SK-N-SH (cell line): Measurements from ENCODE around the gene ASIC3. TPM values are rescaled to one million over a fixed set of nuclear protein-coding genes. Genes with fewer than 3 reads are reported as not detected.
A peak's percentile ranks its signal among the peaks of the same experiment; 100 is the strongest.

Experiments used
- CTCF ChIA-PET: fragments of 300-600, 350-600 bp; formaldehyde crosslinking; extraction: SDS; loops from one replicate; lab custom pipeline; 2021; lab: Yijun Ruan, JAX
- POLR2A ChIA-PET: fragments of 350-600 bp; sonication (Branson Sonifier 250); formaldehyde crosslinking; extraction: SDS; loops from one replicate; lab custom pipeline; 2020; ENCODE audit warnings: antibody characterized with exemption, inconsistent platforms; lab: Yijun Ruan, JAX
- DNase-seq: peaks from one replicate; pipeline ENCODE4 v3.0.0; 2012
- H2AFZ ChIP-seq: fragments of 200-600 bp; sonication (generic); 2 replicates; pipeline ENCODE4 v1.8.1; 2016; ENCODE audit warnings: antibody characterized with exemption, mild to moderate bottlenecking, low read depth
- H3F3A ChIP-seq: fragments of 200-600 bp; sonication (generic); replicated peaks from 2 replicates; pipeline ENCODE3; 2016; ENCODE audit warnings: antibody characterized with exemption, mild to moderate bottlenecking; ENCODE audit not compliant: insufficient read depth
- H3K27ac ChIP-seq, 2 experiments: fragments of 200-500 bp in 1 of 2; fragments of 200-600 bp in 1 of 2; sonication (Bioruptor generic) in 1 of 2; sonication (generic), shearing (Covaris generic) in 1 of 2; 2 replicates each; pipeline versions ENCODE4 v1.5.1 to v1.6.1; 2014 to 2016; ENCODE audit warnings: low read depth in 2 of 2, inconsistent platforms in 1 of 2, low read length in 1 of 2, mild to moderate bottlenecking in 1 of 2, mixed read lengths in 1 of 2
- H3K27me3 ChIP-seq: fragments of 200-600 bp; sonication (generic), shearing (Covaris generic); 2 replicates; pipeline ENCODE4 v1.6.1; 2016; ENCODE audit warnings: mixed run types; ENCODE audit not compliant: insufficient read depth
- H3K36me3 ChIP-seq, 2 experiments: fragments of 200-500 bp in 1 of 2; fragments of 200-600 bp in 1 of 2; sonication (Bioruptor generic) in 1 of 2; sonication (generic) in 1 of 2; replicated peaks in 1 of 2; 2 replicates each; pipeline versions ENCODE3 to v1.5.1; 2014 to 2016; ENCODE audit warnings: low read length in 1 of 2, mild to moderate bottlenecking in 1 of 2; ENCODE audit not compliant: insufficient read depth in 2 of 2, control insufficient read depth in 1 of 2
- H3K4me1 ChIP-seq, 2 experiments: fragments of 200-500 bp in 1 of 2; fragments of 200-600 bp in 1 of 2; sonication (Bioruptor generic) in 1 of 2; sonication (generic), shearing (Covaris generic) in 1 of 2; 2 replicates each; pipeline versions ENCODE4 v1.5.1 to v1.6.1; 2014 to 2016; ENCODE audit warnings: low read depth in 1 of 2, low read length in 1 of 2, mixed run types in 1 of 2; ENCODE audit not compliant: insufficient read depth in 2 of 2, control insufficient read depth in 1 of 2
- H3K4me2 ChIP-seq: fragments of 200-600 bp; sonication (generic), shearing (Covaris generic); 2 replicates; pipeline ENCODE4 v1.6.1; 2017; ENCODE audit warnings: mixed run types
- H3K4me3 ChIP-seq, 2 experiments: fragments of 200-500 bp in 1 of 2; fragments of 200-600 bp in 1 of 2; sonication (Bioruptor generic) in 1 of 2; sonication (generic), shearing (Covaris generic) in 1 of 2; 2 replicates each; pipeline versions ENCODE4 v1.5.1 to v1.8.1; 2014 to 2016; ENCODE audit warnings: low read depth in 2 of 2, inconsistent platforms in 1 of 2, low read length in 1 of 2, mild to moderate bottlenecking in 1 of 2, mixed read lengths in 1 of 2, moderate library complexity in 1 of 2
- H3K79me2 ChIP-seq: fragments of 200-600 bp; sonication (generic); 2 replicates; pipeline ENCODE4 v1.8.1; 2017; ENCODE audit warnings: mild to moderate bottlenecking; ENCODE audit not compliant: insufficient read depth
- H3K9ac ChIP-seq: fragments of 200-600 bp; sonication (generic); 2 replicates; pipeline ENCODE4 v1.6.1; 2017; ENCODE audit warnings: mixed run types
- H3K9me2 ChIP-seq: fragments of 200-600 bp; sonication (generic); 2 replicates; pipeline ENCODE4 v1.6.1; 2017; ENCODE audit warnings: mixed run types
- H3K9me3 ChIP-seq: fragments of 200-600 bp; sonication (generic); 2 replicates; pipeline ENCODE4 v1.6.1; 2017; ENCODE audit warnings: mixed run types, mild to moderate bottlenecking, moderate library complexity
- H4K20me1 ChIP-seq: fragments of 200-600 bp; sonication (generic); 2 replicates; pipeline ENCODE4 v1.6.1; 2017; ENCODE audit warnings: mild to moderate bottlenecking, mixed run types; ENCODE audit not compliant: insufficient read depth
- CHD2 ChIP-seq: fragments of 150-350 bp; IDR thresholded peaks from 2 replicates; pipeline ENCODE4 v1.6.1; 2018; ENCODE audit warnings: low read length; ENCODE audit not compliant: partially characterized antibody
- CTCF ChIP-seq: fragments of 200-600 bp; sonication (generic); IDR thresholded peaks from 2 replicates; pipeline ENCODE4 v1.6.1; 2017; ENCODE audit warnings: antibody characterized with exemption, mild to moderate bottlenecking, moderate library complexity
- ELF1 ChIP-seq: IDR thresholded peaks from 2 replicates; pipeline ENCODE4 v1.4.0; 2012
- EP300 ChIP-seq, 2 experiments: IDR thresholded peaks; 2 replicates each; pipeline versions ENCODE4 v1.4.0 to v1.6.1; 2012; ENCODE audit warnings: borderline replicate concordance in 1 of 2, low read depth in 1 of 2, low read length in 1 of 2
- EZH2phosphoT487 ChIP-seq: fragments of 200-600 bp; sonication (generic); IDR thresholded peaks from 2 replicates; pipeline ENCODE4 v1.6.1; 2017; ENCODE audit warnings: low read depth, mixed run types, mild to moderate bottlenecking, antibody characterized with exemption, moderate library complexity, borderline replicate concordance
- FOXJ3 ChIP-seq: sonication (generic); formaldehyde crosslinking; IDR thresholded peaks from 2 replicates; pipeline ENCODE4 v1.5.1; 2020; ENCODE audit warnings: mild to moderate bottlenecking, missing genetic modification reagents
- GABPA ChIP-seq: IDR thresholded peaks from 2 replicates; pipeline ENCODE4 v1.4.0; 2012; ENCODE audit warnings: low read depth, mild to moderate bottlenecking
- GATA2 ChIP-seq: sonication (generic); formaldehyde crosslinking; IDR thresholded peaks from 2 replicates; pipeline ENCODE4 v1.5.0; 2020; ENCODE audit warnings: mild to moderate bottlenecking, missing genetic modification reagents
- JUND ChIP-seq: IDR thresholded peaks from 2 replicates; pipeline ENCODE4 v1.4.0; 2012
- NFIC ChIP-seq: IDR thresholded peaks from 2 replicates; pipeline ENCODE4 v1.4.0; 2012; ENCODE audit warnings: borderline replicate concordance
- NRF1 ChIP-seq: IDR thresholded peaks from 2 replicates; pipeline ENCODE4 v1.6.1; 2012; ENCODE audit warnings: low read depth, mild to moderate bottlenecking, low read length
- PBX3 ChIP-seq: IDR thresholded peaks from 2 replicates; pipeline ENCODE4; 2012
- REST ChIP-seq: IDR thresholded peaks from 2 replicates; pipeline ENCODE4 v1.6.1; 2012; ENCODE audit warnings: mild to moderate bottlenecking, low read depth, low read length, moderate library complexity
- SIN3A ChIP-seq: IDR thresholded peaks from 2 replicates; pipeline ENCODE4 v1.6.1; 2012; ENCODE audit warnings: low read depth, mild to moderate bottlenecking, low read length, moderate library complexity, borderline replicate concordance
- SMC3 ChIP-seq: IDR thresholded peaks from 2 replicates; pipeline ENCODE4 v1.6.1; 2012; ENCODE audit warnings: low read depth, low read length, improper control_type of control experiment
- TAF1 ChIP-seq: IDR thresholded peaks from 2 replicates; pipeline ENCODE4 v1.6.1; 2012; ENCODE audit warnings: low read depth, mild to moderate bottlenecking, low read length, moderate library complexity, borderline replicate concordance
- USF2 ChIP-seq: fragments of 150-350 bp; IDR thresholded peaks from 2 replicates; pipeline ENCODE4 v1.6.1; 2017; ENCODE audit warnings: antibody characterized with exemption, low read length, low read depth, borderline replicate concordance
- YY1 ChIP-seq: IDR thresholded peaks from 2 replicates; pipeline ENCODE4 v1.4.0; 2012; ENCODE audit warnings: low read depth, mild to moderate bottlenecking
- WGBS: methylation state at CpG from one replicate; pipeline ENCODE4 v1.1.6; 2017; ENCODE audit warnings: low lambda C conversion rate; 5-methylcytosine and 5-hydroxymethylcytosine counted together
- polyA plus RNA-seq, 3 experiments: library from polyadenylated mRNA; depleted of rRNA; stranded (reverse); fragments of >200 nt; gene quantifications; 2 replicates each; pipeline ENCODE4 v1.2.3, GENCODE V29; 2012

Gene ASIC3
- polyA plus RNA-seq, 1 of the 3 experiments (the other 2 are of a cell fraction) = 4.5 TPM

- peaks cover 21 to 33% of the 10 kb centered on the region in 2 experiments for H3K4me1 ChIP-seq
- H3K36me3 ChIP-seq = peaks cover 0 to 11% of the 10 kb centered on the region in 2 experiments
- H3K4me3 ChIP-seq = peak overlapping the region; percentile 90 to 100; a peak in 2 of 4 replicates
- peak overlapping the region; percentile 88; the same call in 1 of the 2 replicates for H3K9ac ChIP-seq
- peaks cover 67% of the 10 kb centered on the region for H4K20me1 ChIP-seq
- peak overlapping the region; percentile 99 for H3K4me2 ChIP-seq
- TF ChIP-seq FOXJ3 (CRISPR knock-in tag) = no peak
- no peak for TF ChIP-seq NRF1
- no peak for TF ChIP-seq GATA2
- TF ChIP-seq GABPA = no peak
- TF ChIP-seq EP300 (IDR thresholded peaks at IDR 0.05; ENCODE audit: borderline replicate concordance in 1 of 2, low read depth in 1 of 2, low read length in 1 of 2) = no peak
- TF ChIP-seq NFIC = no peak
- no peak for TF ChIP-seq JUND
- no peak for TF ChIP-seq EZH2phosphoT487
- TF ChIP-seq TAF1 = no peak
- no peak for TF ChIP-seq USF2
- TF ChIP-seq SMC3 = no peak
- TF ChIP-seq YY1 = no peak
- no peak for TF ChIP-seq ELF1
- no peak for TF ChIP-seq PBX3
- TF ChIP-seq SIN3A = no peak
- TF ChIP-seq CTCF = no peak
- no peak for TF ChIP-seq REST
- TF ChIP-seq CHD2 = no peak
- TF ChIP-seq, all 33 proteins: peak for 0
- Histone ChIP-seq H3K79me2 (peaks cover 74% of the 10 kb centered on the region), H3F3A (peaks cover 16% of the 10 kb centered on the region), H2AFZ (no peak overlapping the region), H3K27me3 (no peaks in the 10 kb centered on the region), H3K9me3 (no peaks in the 10 kb centered on the region), H3K27ac (peak overlapping the region; percentile 5 to 58; a peak in 2 of 4 replicates), H3K9me2 (no peaks in the 10 kb centered on the region)
- WGBS = 75% methylated on average over 30 of the region's 30 CpGs
- DNase-seq = no peak
- CTCF ChIA-PET = interaction anchor here (0.7 to 21.3 kb wide), 12 partner anchors 20 to 191 kb away, joined by 3 to 474 read pairs (median 4); no protein-coding TSS in a partner anchor
- POLR2A ChIA-PET = interaction anchor here (0.6 kb wide), 1 partner anchor 74 kb away, joined by 3 read pairs; no protein-coding TSS in a partner anchor
Measured at GRCh38 chr7:151088856-151089699, 40.7 kb downstream of the ASIC3 start.
